Activated CD4-positive, alpha-beta T cell treated with anti-CD3 and anti-CD28 coated beads, Interleukin-2, amount 50 U/mL, for 1 hour (primary cell): ENCODE results near the gene CEP120.
"Not testable (repeated sequence)": the region's sequence is repeated elsewhere in the genome, so short reads cannot be mapped to it uniquely, and the experiment has no call there.

Experiments used
- DNase-seq: peaks from one replicate; pipeline ENCODE4 v3.0.0-alpha.2; 2020

CEP120 gene

GRCh38 chr5:123371575-123372179 is 51.5 kb downstream of the CEP120 start:
- peak; percentile 18 for DNase-seq

GRCh38 chr5:123369371-123369968 is 53.7 kb downstream of the CEP120 start:
- no peak for DNase-seq

GRCh38 chr5:123367739-123368138 is 55.5 kb downstream of the CEP120 start:
- no peak for DNase-seq

- no peak for DNase-seq
Measured at GRCh38 chr5:123365156-123365555, 58.0 kb downstream of the CEP120 start.

GRCh38 chr5:123364441-123365155 is 58.6 kb downstream of the CEP120 start:
- no peak for DNase-seq

- DNase-seq = no peak
Measured at GRCh38 chr5:123360910-123361309, 62.3 kb downstream of the CEP120 start.

GRCh38 chr5:123360201-123360571 is 63.0 kb downstream of the CEP120 start:
- DNase-seq = no peak

GRCh38 chr5:123359454-123360200 is 63.6 kb downstream of the CEP120 start:
- DNase-seq = no peak

- no peak for DNase-seq
Measured at GRCh38 chr5:123358751-123359150, 64.5 kb downstream of the CEP120 start.

- DNase-seq = no peak
Measured at GRCh38 chr5:123358304-123358703, 64.9 kb downstream of the CEP120 start.

GRCh38 chr5:123351820-123352219 is 71.4 kb downstream of the CEP120 start:
- no peak for DNase-seq

- DNase-seq = no peak
Measured at GRCh38 chr5:123351240-123351639, 72.0 kb downstream of the CEP120 start.

- DNase-seq = no peak
Measured at GRCh38 chr5:123350742-123351141, 72.5 kb downstream of the CEP120 start.

GRCh38 chr5:123344816-123345426 is 78.3 kb downstream of the CEP120 start:
- no peak for DNase-seq

- DNase-seq = no peak
Measured at GRCh38 chr5:123340928-123341327, 82.3 kb downstream of the CEP120 start.

GRCh38 chr5:123308377-123308776 is 114.8 kb downstream of the CEP120 start:
- not testable (repeated sequence) for DNase-seq

GRCh38 chr5:123305751-123306150 is 117.5 kb downstream of the CEP120 start:
- no peak for DNase-seq

- no peak for DNase-seq
Measured at GRCh38 chr5:123304777-123305316, 118.4 kb downstream of the CEP120 start.

GRCh38 chr5:123303802-123304201 is 119.4 kb downstream of the CEP120 start:
- no peak for DNase-seq

GRCh38 chr5:123300266-123300665 is 122.9 kb downstream of the CEP120 start:
- no peak for DNase-seq

- no peak for DNase-seq
Measured at GRCh38 chr5:123299136-123299535, 124.1 kb downstream of the CEP120 start.

GRCh38 chr5:123298335-123299030 is 124.7 kb downstream of the CEP120 start:
- no peak for DNase-seq
